ENCODE measurements around the gene NUDT1.

NUDT1 gene

GRCh38 chr7:2225336-2225735 lies 16.7 kb upstream of the NUDT1 start:
- no peak for DNase-seq

- DNase-seq = no peak
Measured at GRCh38 chr7:2225830-2226229, 16.2 kb upstream of the NUDT1 start.

GRCh38 chr7:2227699-2228098 lies 14.3 kb upstream of the NUDT1 start:
- no peak for DNase-seq

GRCh38 chr7:2228921-2229320 lies 13.1 kb upstream of the NUDT1 start:
- DNase-seq = no peak

GRCh38 chr7:2229467-2229866 lies 12.6 kb upstream of the NUDT1 start:
- DNase-seq = no peak

GRCh38 chr7:2230226-2230625 lies 11.8 kb upstream of the NUDT1 start:
- no peak for DNase-seq

GRCh38 chr7:2230882-2231281 lies 11.1 kb upstream of the NUDT1 start:
- no peak for DNase-seq

GRCh38 chr7:2231992-2232765 lies 9.8 kb upstream of the NUDT1 start:
- peak; percentile 25 for DNase-seq

GRCh38 chr7:2232766-2233520 lies 9.1 kb upstream of the NUDT1 start, which contains the start of gene MAD1L1:
MAD1L1 (minus strand) TSS chr7:2232945; CDS start chr7:2230133, 2,812 bp downstream.
- peak; percentile 84 for DNase-seq

GRCh38 chr7:2233926-2234325 lies 8.1 kb upstream of the NUDT1 start:
- DNase-seq = no peak

GRCh38 chr7:2237109-2237602 lies 4.9 kb upstream of the NUDT1 start:
- no peak for DNase-seq

- no peak for DNase-seq
Measured at GRCh38 chr7:2239242-2239641, 2.8 kb upstream of the NUDT1 start.

GRCh38 chr7:2242541-2243429 lies 759 bp downstream of the NUDT1 start:
- DNase-seq = peak; percentile 22

- no peak for DNase-seq
Measured at GRCh38 chr7:2243458-2243857, 1.4 kb downstream of the NUDT1 start.

- DNase-seq = no peak
Measured at GRCh38 chr7:2244404-2244995, 2.5 kb downstream of the NUDT1 start.

GRCh38 chr7:2245883-2246675 lies 4.1 kb downstream of the NUDT1 start:
- DNase-seq = no peak

GRCh38 chr7:2247141-2247995 lies 5.3 kb downstream of the NUDT1 start:
- DNase-seq = no peak

GRCh38 chr7:2248984-2249694 lies 7.1 kb downstream of the NUDT1 start:
- no peak for DNase-seq

GRCh38 chr7:2249744-2250323 lies 7.8 kb downstream of the NUDT1 start:
- DNase-seq = no peak

GRCh38 chr7:2251381-2251780 lies 9.4 kb downstream of the NUDT1 start:
- no peak for DNase-seq
